Nephron (organoid): ENCODE data around the gene IRF2BP1.

ENCODE experiments used
- H3K27ac Mint-ChIP-seq, 3 experiments: 2 replicates each; pipeline ENCODE4 v1.8.0; 2020; ENCODE audit warnings: mixed read lengths in 3 of 3, mild to moderate bottlenecking in 2 of 3, moderate library complexity in 1 of 3
- H3K27me3 Mint-ChIP-seq: 2 replicates; pipeline ENCODE4 v1.8.0; 2021; ENCODE audit warnings: low read depth, mild to moderate bottlenecking, moderate library complexity, mixed read lengths
- H3K36me3 Mint-ChIP-seq: 2 replicates; pipeline ENCODE4 v1.8.0; 2020; ENCODE audit warnings: low read depth, mixed read lengths
- H3K4me1 Mint-ChIP-seq: 2 replicates; pipeline ENCODE4 v1.8.0; 2020; ENCODE audit warnings: mixed read lengths
- H3K4me3 Mint-ChIP-seq, 3 experiments: 2 replicates each; pipeline ENCODE4 v1.8.0; 2020; ENCODE audit warnings: mild to moderate bottlenecking in 3 of 3, mixed read lengths in 3 of 3, moderate library complexity in 2 of 3
- H3K9me3 Mint-ChIP-seq: 2 replicates; pipeline ENCODE4 v1.8.0; 2020; ENCODE audit warnings: mixed read lengths
- TF ChIP-seq, protein P1 (sequence below), 3 experiments: fragments of 200-600 bp; sonication (generic); IDR thresholded peaks; one replicate each; pipeline ENCODE4 v1.5.0; 2021; ENCODE audit warnings: antibody characterized with exemption in 3 of 3; ENCODE audit not compliant: unreplicated experiment in 3 of 3

Gene IRF2BP1

DNA sequence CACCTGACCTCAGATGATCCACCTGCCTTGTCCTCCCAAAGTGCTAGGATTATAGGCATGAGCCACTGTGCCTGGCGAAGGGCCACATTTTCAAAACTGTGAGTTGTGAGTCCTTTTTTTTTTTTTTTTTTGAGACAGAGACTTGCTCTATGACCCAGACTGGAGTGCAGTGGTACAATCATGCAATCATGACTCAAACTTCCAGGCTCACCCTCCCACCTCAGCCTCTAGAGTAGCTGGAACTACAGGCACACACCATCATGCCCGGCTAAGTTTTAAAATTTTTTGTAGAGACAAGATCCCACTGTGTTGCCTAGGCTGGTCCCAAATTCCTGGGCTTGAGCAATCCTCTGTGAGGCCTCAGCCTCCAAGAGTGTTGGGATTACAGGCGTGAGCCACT is 20.3 kb upstream of the IRF2BP1 start:
- H3K36me3 Mint-ChIP-seq = no peaks in the 10 kb centered on the region
- H3K4me3 Mint-ChIP-seq = no peak overlapping the region
- peaks cover 13% of the 10 kb centered on the region for H3K27me3 Mint-ChIP-seq
- TF ChIP-seq, protein P1, sequence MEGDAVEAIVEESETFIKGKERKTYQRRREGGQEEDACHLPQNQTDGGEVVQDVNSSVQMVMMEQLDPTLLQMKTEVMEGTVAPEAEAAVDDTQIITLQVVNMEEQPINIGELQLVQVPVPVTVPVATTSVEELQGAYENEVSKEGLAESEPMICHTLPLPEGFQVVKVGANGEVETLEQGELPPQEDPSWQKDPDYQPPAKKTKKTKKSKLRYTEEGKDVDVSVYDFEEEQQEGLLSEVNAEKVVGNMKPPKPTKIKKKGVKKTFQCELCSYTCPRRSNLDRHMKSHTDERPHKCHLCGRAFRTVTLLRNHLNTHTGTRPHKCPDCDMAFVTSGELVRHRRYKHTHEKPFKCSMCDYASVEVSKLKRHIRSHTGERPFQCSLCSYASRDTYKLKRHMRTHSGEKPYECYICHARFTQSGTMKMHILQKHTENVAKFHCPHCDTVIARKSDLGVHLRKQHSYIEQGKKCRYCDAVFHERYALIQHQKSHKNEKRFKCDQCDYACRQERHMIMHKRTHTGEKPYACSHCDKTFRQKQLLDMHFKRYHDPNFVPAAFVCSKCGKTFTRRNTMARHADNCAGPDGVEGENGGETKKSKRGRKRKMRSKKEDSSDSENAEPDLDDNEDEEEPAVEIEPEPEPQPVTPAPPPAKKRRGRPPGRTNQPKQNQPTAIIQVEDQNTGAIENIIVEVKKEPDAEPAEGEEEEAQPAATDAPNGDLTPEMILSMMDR (IDR thresholded peaks at IDR 0.05; ENCODE audit: unreplicated experiment in 3 of 3) = no peak
- H3K27ac Mint-ChIP-seq = no peak overlapping the region
- H3K9me3 Mint-ChIP-seq = no peaks in the 10 kb centered on the region
- no peaks in the 10 kb centered on the region for H3K4me1 Mint-ChIP-seq

DNA sequence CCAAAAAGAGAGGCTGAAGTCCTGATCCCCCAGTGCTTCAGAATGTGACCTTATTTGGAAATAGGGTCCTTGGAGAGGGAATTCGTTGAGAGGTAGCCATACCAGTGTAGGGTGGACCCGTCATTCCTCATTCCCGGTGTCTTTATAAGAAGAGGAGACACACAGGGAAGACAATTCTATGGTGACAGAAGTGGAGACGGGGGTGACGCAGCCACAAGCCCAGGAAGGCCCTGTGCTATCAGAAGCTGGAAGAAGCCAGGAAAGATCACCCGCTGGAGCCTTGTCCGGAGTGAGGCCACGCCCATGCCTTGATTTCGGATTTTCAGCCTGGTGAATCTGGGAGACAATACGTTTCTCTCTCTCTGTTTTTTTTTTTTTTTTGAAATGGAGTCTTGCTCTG is 19.1 kb upstream of the IRF2BP1 start:
- Mint-ChIP-seq H3K36me3 (peaks cover 10% of the 10 kb centered on the region), H3K4me1 (peaks cover 5% of the 10 kb centered on the region), H3K27me3 (peaks cover 18% of the 10 kb centered on the region), H3K27ac (no peak overlapping the region), H3K9me3 (no peaks in the 10 kb centered on the region), H3K4me3 (peak overlapping the region in 1 of 3 experiments; percentile 43)
- TF ChIP-seq, protein P1 (IDR thresholded peaks at IDR 0.05; ENCODE audit: unreplicated experiment in 3 of 3) = no peak

DNA sequence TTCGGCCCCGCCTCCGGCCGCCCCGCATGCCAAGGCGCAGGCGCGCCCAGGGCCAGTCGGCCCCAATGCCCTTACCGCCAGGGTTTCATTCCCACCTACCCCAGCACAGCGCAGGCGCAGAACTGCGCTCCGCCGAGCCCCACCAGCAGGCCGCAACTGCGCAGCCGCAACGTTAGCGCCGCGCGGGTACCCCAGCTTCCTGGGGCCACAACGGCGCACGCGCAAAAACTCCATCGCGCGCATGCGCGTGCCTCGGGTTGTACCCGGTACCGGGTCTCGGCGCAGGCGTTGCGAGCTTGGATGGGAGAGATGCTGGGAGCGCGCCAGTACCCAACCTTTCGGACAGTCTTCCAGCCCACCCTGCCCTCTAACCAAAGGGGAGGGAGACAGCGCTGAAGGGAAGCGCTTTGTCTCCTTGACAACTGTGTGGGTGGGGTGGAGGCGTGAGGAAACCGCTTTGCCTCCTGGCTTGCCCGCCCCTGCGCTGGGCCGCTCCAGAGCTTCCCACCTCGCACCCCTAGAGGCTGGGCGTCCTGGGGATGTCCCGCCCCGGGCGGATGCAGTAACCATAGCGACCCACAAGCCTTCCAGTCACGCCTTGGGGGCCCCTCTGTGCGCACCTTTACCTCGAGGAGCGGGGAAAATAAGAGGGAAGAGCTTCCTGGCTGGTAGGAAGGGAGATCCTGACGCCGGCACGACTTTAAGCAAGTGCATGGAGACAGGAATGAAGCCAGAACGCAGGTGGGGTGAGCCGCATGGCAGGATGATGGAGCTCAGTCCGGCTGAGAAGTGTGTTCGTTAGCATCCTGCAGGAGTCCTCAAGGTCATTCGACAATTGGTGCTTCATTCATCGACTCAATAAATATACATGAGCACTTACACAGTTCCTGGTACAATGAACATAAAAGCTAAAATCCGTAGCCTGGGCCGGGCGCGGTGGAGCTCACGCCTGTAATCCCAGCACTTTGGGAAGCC is 17.0 kb upstream of the IRF2BP1 start:
- peaks cover 23% of the 10 kb centered on the region for H3K36me3 Mint-ChIP-seq
- peaks cover 19% of the 10 kb centered on the region for H3K27me3 Mint-ChIP-seq
- H3K4me3 Mint-ChIP-seq = peak overlapping the region; percentile 90 to 98 (median 97)
- H3K27ac Mint-ChIP-seq = peak overlapping the region in 2 of 3 experiments; percentile 38 to 56
- TF ChIP-seq, protein P1 (IDR thresholded peaks at IDR 0.05; ENCODE audit: unreplicated experiment in 3 of 3) = no peak
- H3K4me1 Mint-ChIP-seq = peaks cover 5% of the 10 kb centered on the region
- H3K9me3 Mint-ChIP-seq = no peaks in the 10 kb centered on the region

DNA sequence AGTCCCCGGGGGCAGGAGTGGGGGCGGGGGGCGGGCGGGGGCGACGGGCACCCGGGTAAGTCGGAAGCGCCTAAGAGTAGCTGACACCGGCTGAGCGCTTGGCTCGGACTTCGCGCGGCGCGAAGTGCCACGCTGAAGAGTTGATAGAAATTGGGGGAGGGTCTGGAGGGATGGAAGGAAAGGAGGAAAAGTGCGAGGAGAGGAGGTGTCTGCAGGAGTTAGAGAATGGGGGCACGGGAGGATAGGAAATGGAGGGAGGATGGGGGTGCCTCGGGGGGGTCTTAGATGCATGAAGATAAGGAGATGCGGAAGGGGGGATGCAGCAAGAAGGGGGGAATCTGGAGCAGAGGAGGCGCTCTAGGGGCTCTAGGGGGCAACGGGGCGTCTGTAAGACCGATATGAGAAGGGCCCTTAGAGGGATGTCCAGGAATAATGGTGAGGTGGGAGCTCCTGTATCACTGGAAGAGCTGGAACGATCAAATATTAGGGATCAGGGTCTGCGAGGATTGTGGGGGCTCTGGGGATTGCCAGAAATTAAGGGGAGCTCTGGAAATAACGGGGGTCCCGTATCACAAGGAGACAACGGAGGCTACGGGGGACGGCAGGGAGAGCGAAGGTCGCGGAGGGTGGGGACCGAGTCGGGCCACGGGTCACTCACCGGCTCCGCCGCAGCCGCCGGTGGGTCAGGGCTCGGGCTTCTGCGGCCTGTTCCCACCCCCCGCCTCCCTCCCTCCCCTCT is 16.1 kb upstream of the IRF2BP1 start, which contains the start of gene MYPOP:
TSS of gene MYPOP (minus strand) at position 702 of the 739 bp plus-strand sequence. CDS start 840 bp downstream, outside the sequence.
- Mint-ChIP-seq H3K4me3 (peak within 1 kb of the TSS; percentile 90 to 98 (median 97)), H3K4me1 (peaks cover 5% of the 10 kb centered on the region), H3K27me3 (peaks cover 19% of the 10 kb centered on the region), H3K9me3 (no peaks in the 10 kb centered on the region), H3K36me3 (peaks cover 23% of the 10 kb centered on the region), H3K27ac (peak within 1 kb of the TSS in 2 of 3 experiments; percentile 56 to 68)
- TF ChIP-seq, protein P1 (IDR thresholded peaks at IDR 0.05; ENCODE audit: unreplicated experiment in 3 of 3) = no peak

DNA sequence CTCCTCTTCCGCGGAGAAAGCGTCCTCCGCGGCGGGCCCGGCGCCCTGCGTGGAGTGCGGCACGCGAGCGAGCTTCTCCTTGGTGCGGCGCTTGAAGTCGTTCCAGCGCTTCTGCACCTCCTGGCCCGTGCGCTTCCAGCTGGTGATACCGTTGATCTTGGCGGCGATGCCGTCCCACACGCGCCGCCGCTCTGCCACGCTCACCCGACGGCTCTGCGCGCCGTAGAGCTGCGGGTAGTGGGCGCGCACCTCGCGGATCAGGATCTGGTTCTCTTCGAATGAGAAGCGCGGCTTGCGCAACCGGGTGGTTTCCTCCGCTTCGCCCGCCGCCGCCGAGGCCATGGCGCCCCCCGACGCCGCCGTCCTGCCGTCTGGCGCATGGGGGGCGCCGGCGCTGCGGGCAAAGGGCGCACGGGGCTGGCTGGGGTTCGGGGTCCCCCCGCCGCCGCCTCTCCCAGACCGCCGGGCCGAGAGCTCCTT is 15.5 kb upstream of the IRF2BP1 start:
- no peak overlapping the region for H3K27ac Mint-ChIP-seq
- H3K4me1 Mint-ChIP-seq = peaks cover 5% of the 10 kb centered on the region
- H3K36me3 Mint-ChIP-seq = peaks cover 23% of the 10 kb centered on the region
- TF ChIP-seq, protein P1 (IDR thresholded peaks at IDR 0.05; ENCODE audit: unreplicated experiment in 3 of 3) = no peak
- peaks cover 19% of the 10 kb centered on the region for H3K27me3 Mint-ChIP-seq
- H3K9me3 Mint-ChIP-seq = no peaks in the 10 kb centered on the region
- H3K4me3 Mint-ChIP-seq = peak overlapping the region; percentile 37 to 60 (median 52)
